ENCODE data around the gene DOCK1. TPM values are rescaled to one million over a fixed set of nuclear protein-coding genes. Genes with fewer than 3 reads are reported as not detected.

Gene DOCK1
- polyA plus RNA-seq, 1 donor from 2014 or later = 2.7 TPM

DNA sequence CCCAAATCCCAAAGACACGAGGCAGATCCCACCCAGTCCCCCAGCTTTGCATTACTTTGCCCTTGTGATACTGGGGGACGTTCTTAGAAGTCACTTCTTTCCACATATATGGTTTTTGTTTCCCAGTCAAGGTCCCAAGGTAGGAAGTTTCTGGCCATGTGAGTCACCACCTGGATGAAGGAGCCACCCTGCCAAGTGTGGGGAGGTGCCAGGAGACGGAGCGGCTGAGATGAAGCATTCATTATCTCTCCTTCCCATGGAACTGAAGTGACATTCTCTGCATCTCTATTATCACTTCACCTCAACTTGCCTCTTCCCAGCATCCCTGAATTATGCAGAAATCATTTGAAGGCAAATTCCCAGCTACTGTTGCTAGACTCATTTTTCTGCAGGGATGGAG is 427.4 kb downstream of the DOCK1 start:
- H3K36me3 ChIP-seq (ENCODE audit: insufficient read depth, low read length) = no peaks in the 10 kb centered on the region
- H4K20me1 ChIP-seq (ENCODE audit: insufficient read depth) = no peaks in the 10 kb centered on the region
- no peaks in the 10 kb centered on the region for H3K9me3 ChIP-seq (ENCODE audit: low read length)
- no peaks in the 10 kb centered on the region for H3K79me2 ChIP-seq (replicated peaks; ENCODE audit: insufficient read depth, low read length)
- no peak overlapping the region for H3K4me2 ChIP-seq (ENCODE audit: low read length)
- H3K4me3 ChIP-seq (ENCODE audit: low read length) = no peak overlapping the region
- no peaks in the 10 kb centered on the region for H3F3A ChIP-seq (ENCODE audit: insufficient read depth, low read length, poor library complexity, severe bottlenecking)
- no peak overlapping the region for H2AFZ ChIP-seq (ENCODE audit: low read depth, low read length)
- no peaks in the 10 kb centered on the region for H3K27me3 ChIP-seq (ENCODE audit: insufficient read depth, low read depth, low read length)
- no peak overlapping the region for H3K9ac ChIP-seq (ENCODE audit: low read length)
- TF ChIP-seq EZH2 (IDR thresholded peaks at IDR 0.05; ENCODE audit: borderline replicate concordance, insufficient read depth, low read length, poor library complexity, severe bottlenecking) = no peak
- TF ChIP-seq EP300 (conservative IDR thresholded peaks at IDR 0.05; ENCODE audit: poor library complexity, severe bottlenecking) = no peak
- TF ChIP-seq, protein P1, sequence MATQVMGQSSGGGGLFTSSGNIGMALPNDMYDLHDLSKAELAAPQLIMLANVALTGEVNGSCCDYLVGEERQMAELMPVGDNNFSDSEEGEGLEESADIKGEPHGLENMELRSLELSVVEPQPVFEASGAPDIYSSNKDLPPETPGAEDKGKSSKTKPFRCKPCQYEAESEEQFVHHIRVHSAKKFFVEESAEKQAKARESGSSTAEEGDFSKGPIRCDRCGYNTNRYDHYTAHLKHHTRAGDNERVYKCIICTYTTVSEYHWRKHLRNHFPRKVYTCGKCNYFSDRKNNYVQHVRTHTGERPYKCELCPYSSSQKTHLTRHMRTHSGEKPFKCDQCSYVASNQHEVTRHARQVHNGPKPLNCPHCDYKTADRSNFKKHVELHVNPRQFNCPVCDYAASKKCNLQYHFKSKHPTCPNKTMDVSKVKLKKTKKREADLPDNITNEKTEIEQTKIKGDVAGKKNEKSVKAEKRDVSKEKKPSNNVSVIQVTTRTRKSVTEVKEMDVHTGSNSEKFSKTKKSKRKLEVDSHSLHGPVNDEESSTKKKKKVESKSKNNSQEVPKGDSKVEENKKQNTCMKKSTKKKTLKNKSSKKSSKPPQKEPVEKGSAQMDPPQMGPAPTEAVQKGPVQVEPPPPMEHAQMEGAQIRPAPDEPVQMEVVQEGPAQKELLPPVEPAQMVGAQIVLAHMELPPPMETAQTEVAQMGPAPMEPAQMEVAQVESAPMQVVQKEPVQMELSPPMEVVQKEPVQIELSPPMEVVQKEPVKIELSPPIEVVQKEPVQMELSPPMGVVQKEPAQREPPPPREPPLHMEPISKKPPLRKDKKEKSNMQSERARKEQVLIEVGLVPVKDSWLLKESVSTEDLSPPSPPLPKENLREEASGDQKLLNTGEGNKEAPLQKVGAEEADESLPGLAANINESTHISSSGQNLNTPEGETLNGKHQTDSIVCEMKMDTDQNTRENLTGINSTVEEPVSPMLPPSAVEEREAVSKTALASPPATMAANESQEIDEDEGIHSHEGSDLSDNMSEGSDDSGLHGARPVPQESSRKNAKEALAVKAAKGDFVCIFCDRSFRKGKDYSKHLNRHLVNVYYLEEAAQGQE (IDR thresholded peaks at IDR 0.05; ENCODE audit: borderline replicate concordance) = peak; percentile 85
- no peak for TF ChIP-seq RAD21 (conservative IDR thresholded peaks at IDR 0.05)
- TF ChIP-seq POLR2AphosphoS5 (IDR thresholded peaks at IDR 0.05) = no peak
- no peak for TF ChIP-seq CTCF (IDR thresholded peaks at IDR 0.05; ENCODE audit: poor library complexity, severe bottlenecking)
- no peak for TF ChIP-seq SMC3 (conservative IDR thresholded peaks at IDR 0.05; ENCODE audit: poor library complexity)
- TF ChIP-seq TAF1 (IDR thresholded peaks at IDR 0.05; ENCODE audit: low read depth) = no peak
- no peak overlapping the region for H3K27ac ChIP-seq (ENCODE audit: low read length)
- H3K9me2 ChIP-seq (ENCODE audit: insufficient read depth, low read length) = no peaks in the 10 kb centered on the region

- Histone ChIP-seq H2AFZ (ENCODE audit: low read depth, low read length) (no peak overlapping the region), H3K4me2 (ENCODE audit: low read length) (no peak overlapping the region), H3K4me3 (ENCODE audit: low read length) (no peak overlapping the region), H3K27me3 (ENCODE audit: insufficient read depth, low read depth, low read length) (no peaks in the 10 kb centered on the region), H3K27ac (ENCODE audit: low read length) (no peak overlapping the region), H3K36me3 (ENCODE audit: insufficient read depth, low read length) (no peaks in the 10 kb centered on the region), H3K9me3 (ENCODE audit: low read length) (no peaks in the 10 kb centered on the region), H3K79me2 (replicated peaks; ENCODE audit: insufficient read depth, low read length) (no peaks in the 10 kb centered on the region), H3K9me2 (ENCODE audit: insufficient read depth, low read length) (no peaks in the 10 kb centered on the region), H3K9ac (ENCODE audit: low read length) (no peak overlapping the region), H4K20me1 (ENCODE audit: insufficient read depth) (no peaks in the 10 kb centered on the region), H3F3A (ENCODE audit: insufficient read depth, low read length, poor library complexity, severe bottlenecking) (no peaks in the 10 kb centered on the region)
- TF ChIP-seq SMC3 (conservative IDR thresholded peaks at IDR 0.05; ENCODE audit: poor library complexity) = no peak
- TF ChIP-seq POLR2AphosphoS5 (IDR thresholded peaks at IDR 0.05) = peak; percentile 16
These were observed 432.6 kb downstream of the DOCK1 start for GRCh38 chr10:127337801-127338200.

GRCh38 chr10:127338399-127339110 is 433.3 kb downstream of the DOCK1 start:
- no peak overlapping the region for H3K9ac ChIP-seq (ENCODE audit: low read length)

More at GRCh38 chr10:127338399-127339110, 433.3 kb downstream of the DOCK1 start:
- Histone ChIP-seq H3K9me2 (ENCODE audit: insufficient read depth, low read length) (no peaks in the 10 kb centered on the region), H3K79me2 (replicated peaks; ENCODE audit: insufficient read depth, low read length) (no peaks in the 10 kb centered on the region), H3K27ac (ENCODE audit: low read length) (no peak overlapping the region), H3K4me2 (ENCODE audit: low read length) (no peak overlapping the region), H3F3A (ENCODE audit: insufficient read depth, low read length, poor library complexity, severe bottlenecking) (no peaks in the 10 kb centered on the region), H4K20me1 (ENCODE audit: insufficient read depth) (no peaks in the 10 kb centered on the region), H3K4me3 (ENCODE audit: low read length) (no peak overlapping the region), H3K36me3 (ENCODE audit: insufficient read depth, low read length) (no peaks in the 10 kb centered on the region), H3K27me3 (ENCODE audit: insufficient read depth, low read depth, low read length) (no peaks in the 10 kb centered on the region), H2AFZ (ENCODE audit: low read depth, low read length) (no peak overlapping the region), H3K9me3 (ENCODE audit: low read length) (no peaks in the 10 kb centered on the region)
- TF ChIP-seq RAD21 (conservative IDR thresholded peaks at IDR 0.05) = no peak
- TF ChIP-seq MXI1 (conservative IDR thresholded peaks at IDR 0.05; ENCODE audit: poor library complexity, severe bottlenecking) = no peak
- no peak for TF ChIP-seq CTCF (IDR thresholded peaks at IDR 0.05; ENCODE audit: poor library complexity, severe bottlenecking)
- TF ChIP-seq TAF1 (IDR thresholded peaks at IDR 0.05; ENCODE audit: low read depth) = no peak
- TF ChIP-seq SMC3 (conservative IDR thresholded peaks at IDR 0.05; ENCODE audit: poor library complexity) = no peak
- TF ChIP-seq, protein P1 (IDR thresholded peaks at IDR 0.05; ENCODE audit: borderline replicate concordance) = no peak
- TF ChIP-seq EP300 (conservative IDR thresholded peaks at IDR 0.05; ENCODE audit: poor library complexity, severe bottlenecking) = no peak
- no peak for TF ChIP-seq EZH2 (IDR thresholded peaks at IDR 0.05; ENCODE audit: borderline replicate concordance, insufficient read depth, low read length, poor library complexity, severe bottlenecking)

Data from neural cell (in vitro differentiated cells).